NCI-H748 treated with DMSO at 0.1 percent for 48 hours (cell line): Measurements from ENCODE around the gene FAM200A.
"Not testable (repeated sequence)": the region's sequence is repeated elsewhere in the genome, so short reads cannot be mapped to it uniquely, and the experiment has no call there.

Experiments used
- DNase-seq: peaks from one replicate; lab custom pipeline; 2025; lab: John Stamatoyannopoulos, UW

FAM200A gene

DNA sequence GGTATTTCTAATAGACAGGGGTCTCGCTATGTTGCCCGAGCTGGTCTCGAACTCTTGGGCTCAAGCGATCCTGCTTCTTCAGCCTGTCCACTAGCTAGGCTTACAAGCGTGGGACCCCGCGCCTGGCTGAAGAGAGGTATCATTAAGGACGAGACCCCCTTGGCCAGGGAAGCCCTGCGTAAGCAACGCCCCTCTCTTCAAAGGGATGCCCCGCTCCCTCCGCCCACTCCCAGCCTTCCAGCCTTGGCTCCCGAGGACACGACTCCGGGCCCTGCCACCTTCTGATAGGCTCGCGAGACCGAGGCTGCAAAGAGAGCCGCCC, 47.7 kb downstream of the FAM200A start:
- DNase-seq = no peak

DNA sequence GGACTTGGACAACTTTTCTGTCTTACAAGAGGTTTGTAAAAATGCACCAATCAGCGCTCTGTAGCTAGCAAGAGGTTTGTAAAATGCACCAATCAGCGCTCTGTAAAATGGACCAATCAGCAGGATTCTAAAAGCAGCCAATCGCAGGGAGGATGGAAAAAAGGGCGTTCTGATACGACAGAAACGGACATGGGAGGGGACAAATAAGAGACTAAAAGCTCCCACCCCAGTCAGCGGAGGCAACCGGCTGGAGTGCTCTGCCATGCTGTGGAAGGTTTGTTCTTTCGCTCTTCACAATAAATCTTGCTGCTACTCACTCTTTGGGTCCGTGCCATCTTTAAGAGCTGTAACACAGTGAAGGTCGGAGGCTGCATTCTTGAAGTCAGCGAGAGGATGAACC, 50.7 kb downstream of the FAM200A start:
- DNase-seq = not testable (repeated sequence)

DNA sequence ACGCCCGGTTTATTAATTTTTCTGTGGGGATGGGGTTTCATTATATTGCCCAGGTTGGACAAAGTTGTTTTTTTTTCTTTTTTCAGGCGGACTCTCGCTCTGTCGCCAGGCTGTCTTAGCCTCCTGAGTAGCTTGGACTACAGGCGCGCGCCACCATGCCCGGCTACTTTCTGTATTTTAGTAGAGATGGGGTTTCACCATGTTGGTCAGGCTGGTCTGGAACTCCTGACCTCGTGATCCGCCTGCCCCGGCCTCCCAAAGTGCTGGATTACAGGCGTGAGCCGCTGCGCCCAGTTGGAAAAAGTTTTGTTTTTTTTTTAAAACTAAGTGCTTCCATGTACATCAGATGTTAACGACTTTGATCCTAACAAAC, 51.3 kb downstream of the FAM200A start:
- DNase-seq = no peak

DNA sequence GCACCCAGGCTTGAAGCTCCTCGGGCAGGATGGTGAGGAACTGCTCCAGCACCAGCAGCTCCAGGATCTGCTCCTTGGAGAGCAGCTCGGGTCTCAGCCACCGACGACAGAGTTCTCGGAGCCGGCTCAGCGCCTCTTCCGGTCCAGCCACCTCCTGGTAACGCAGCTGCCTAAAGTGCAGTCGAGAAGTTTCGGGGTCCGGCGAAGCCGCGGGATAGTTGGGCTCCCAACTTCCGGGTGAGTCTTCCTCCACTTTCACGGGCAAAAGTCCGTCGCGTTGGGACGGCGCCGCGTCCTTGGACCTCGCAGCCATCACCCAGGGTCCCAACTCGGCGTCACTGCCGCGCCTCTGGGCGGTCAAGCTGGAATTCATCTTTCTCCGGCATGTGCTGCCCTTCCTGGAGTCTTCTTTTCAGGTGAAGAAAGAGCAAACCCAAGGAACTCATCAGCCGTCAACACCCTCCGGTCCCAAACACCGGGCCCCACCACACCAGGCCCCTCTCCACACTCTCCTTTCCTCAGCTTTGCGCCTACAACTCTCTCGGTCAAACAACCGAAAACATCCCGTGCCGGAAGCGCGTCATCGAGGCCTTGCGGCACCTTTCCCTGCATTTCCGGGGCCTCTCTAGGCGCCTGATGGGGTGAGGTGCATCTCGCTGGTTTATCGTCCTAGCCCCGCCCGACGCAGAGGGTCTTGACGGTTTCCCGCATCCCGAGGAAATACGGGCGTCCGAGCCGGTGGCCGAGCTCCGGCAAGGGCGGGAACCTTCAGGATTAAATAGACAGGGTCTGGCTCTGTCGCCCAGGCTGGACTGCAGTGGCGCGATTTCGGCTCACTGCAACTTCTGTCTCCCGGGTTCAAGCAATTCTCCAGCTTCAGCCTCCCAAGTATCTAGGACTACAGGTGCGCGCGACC, 51.9 kb downstream of the FAM200A start, which contains the start of gene ZNF394:
ZNF394 (minus strand) TSS at position 561 of the 916 bp plus-strand sequence; CDS start at position 373, 188 bp downstream.
- DNase-seq = peak; percentile 77

DNA sequence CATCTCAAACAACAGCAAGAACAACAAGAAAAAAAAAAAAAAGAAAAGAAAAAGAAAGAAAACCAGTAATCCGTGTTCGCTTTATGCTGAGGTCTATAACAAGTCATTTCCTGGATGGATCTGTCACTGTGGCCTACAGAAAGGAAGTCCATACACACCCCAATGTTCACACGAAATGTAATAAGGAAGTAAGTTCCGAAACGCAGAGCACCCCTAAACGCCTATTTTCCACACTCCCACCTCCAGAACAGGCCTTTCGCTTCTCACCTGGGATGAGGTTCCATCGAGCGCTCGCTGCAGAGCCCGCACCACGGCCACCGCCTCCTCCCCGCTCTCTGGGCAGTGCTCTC, 52.6 kb downstream of the FAM200A start:
- no peak for DNase-seq

DNA sequence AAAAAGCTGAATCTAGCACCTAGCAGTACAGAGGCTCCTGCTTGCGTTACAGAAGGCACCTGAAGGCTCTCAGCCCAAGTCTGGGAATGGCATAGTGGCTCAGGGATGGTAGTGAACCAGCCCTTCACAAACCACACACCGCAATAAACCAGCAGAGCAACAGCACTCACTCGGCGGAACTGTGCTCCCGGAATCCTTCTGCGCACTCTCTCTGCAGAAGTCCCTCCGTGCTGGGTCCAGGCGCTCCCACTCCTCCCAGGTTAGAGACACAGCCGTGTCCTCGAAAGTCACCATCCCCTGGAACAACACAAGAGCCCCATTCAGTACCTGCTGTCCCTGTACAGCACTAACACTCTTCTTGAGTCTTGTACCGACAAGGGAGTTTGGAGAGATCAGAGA, 53.4 kb downstream of the FAM200A start:
- DNase-seq = no peak

DNA sequence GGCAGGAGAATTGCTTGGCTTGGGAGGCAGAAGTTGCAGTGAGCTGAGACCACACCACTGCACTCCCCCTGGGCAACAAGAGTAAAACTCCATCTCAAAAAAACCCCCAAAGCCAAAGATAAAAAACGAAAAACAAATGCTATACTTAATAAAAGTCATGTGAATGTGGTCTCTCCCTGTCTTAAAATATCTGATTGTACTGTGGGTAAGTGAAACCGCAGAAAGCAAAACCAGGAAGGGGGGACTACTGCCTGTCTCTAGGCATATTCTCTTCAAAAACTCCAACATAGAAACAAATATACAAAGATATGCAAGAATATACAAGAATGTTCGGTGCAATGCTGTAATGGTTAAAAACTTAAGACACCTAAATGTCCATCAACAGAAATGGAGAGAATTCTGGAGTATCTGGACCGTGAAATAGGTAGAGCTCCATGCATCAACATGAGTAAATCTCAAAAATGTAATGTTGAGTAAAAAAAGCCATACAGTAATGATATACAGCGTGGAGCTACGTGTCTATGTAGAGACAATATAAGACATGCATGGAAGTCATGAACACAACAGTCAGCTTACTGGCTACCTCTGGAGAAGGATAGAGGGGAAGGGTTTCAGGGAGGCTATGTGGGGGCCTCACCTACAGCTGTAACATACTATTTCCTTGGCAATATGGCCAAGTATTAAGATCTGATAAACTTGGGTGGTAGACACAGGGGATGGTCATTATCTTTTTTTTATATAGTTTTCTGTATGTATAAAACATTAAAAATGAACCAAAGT, 54.0 kb downstream of the FAM200A start:
- DNase-seq = no peak
